Neural cell (in vitro differentiated cells): ENCODE data around the gene NT5E.

ENCODE experiments used
- CTCF ChIP-seq: fragments of 450-650 bp; IDR thresholded peaks from 2 replicates; pipeline ENCODE4 v1.5.1; 2014; ENCODE audit warnings: antibody characterized with exemption, mild to moderate bottlenecking, moderate library complexity; ENCODE audit not compliant: poor library complexity, severe bottlenecking
- EP300 ChIP-seq: fragments of 450-650 bp; conservative IDR thresholded peaks from 2 replicates; pipeline ENCODE4 v1.6.1; 2014; ENCODE audit warnings: antibody characterized with exemption, mild to moderate bottlenecking, moderate library complexity; ENCODE audit not compliant: poor library complexity, severe bottlenecking
- EZH2 ChIP-seq: fragments of 200-600, 300-800 bp; shearing (Covaris generic), sonication (generic); IDR thresholded peaks from 2 replicates; pipeline ENCODE4 v1.6.1; 2014; ENCODE audit warnings: antibody characterized with exemption, low read length, borderline replicate concordance, mild to moderate bottlenecking; ENCODE audit not compliant: insufficient read depth, poor library complexity, severe bottlenecking
- MXI1 ChIP-seq: fragments of 450-650 bp; conservative IDR thresholded peaks from 2 replicates; pipeline ENCODE4 v1.6.1; 2014; ENCODE audit warnings: antibody characterized with exemption, mild to moderate bottlenecking; ENCODE audit not compliant: poor library complexity, severe bottlenecking
- RAD21 ChIP-seq: fragments of 450-650 bp; conservative IDR thresholded peaks from 2 replicates; pipeline ENCODE4 v1.6.1; 2014; ENCODE audit warnings: antibody characterized with exemption, mild to moderate bottlenecking, moderate library complexity
- SMC3 ChIP-seq: fragments of 450-650 bp; conservative IDR thresholded peaks from 2 replicates; pipeline ENCODE4 v1.6.1; 2014; ENCODE audit warnings: antibody characterized with exemption, mild to moderate bottlenecking, moderate library complexity; ENCODE audit not compliant: poor library complexity
- TAF1 ChIP-seq: IDR thresholded peaks from 2 replicates; pipeline ENCODE4 v1.6.1; 2012; ENCODE audit warnings: low read depth

GRCh38 chr6:85479208-85479607 lies 29.3 kb downstream of the NT5E start:
- TF ChIP-seq CTCF (no peak), EP300 (no peak), MXI1 (no peak), TAF1 (no peak), SMC3 (no peak), EZH2 (no peak), RAD21 (no peak)
